OCI-LY1 (cell line): ENCODE results near the gene ZNF480.
"Not testable (repeated sequence)": the region's sequence is repeated elsewhere in the genome, so short reads cannot be mapped to it uniquely, and the experiment has no call there.

ENCODE experiments used
- EZH2 ChIP-seq: fragments of 200-600 bp; sonication (generic), shearing (Covaris generic); IDR thresholded peaks from 2 replicates; pipeline ENCODE4 v1.8.0; 2017; ENCODE audit warnings: borderline replicate concordance, mixed run types, mild to moderate bottlenecking, antibody characterized with exemption, low read length, moderate library complexity, mixed read lengths
- TF ChIP-seq, protein P1 (sequence below): fragments of 200-600 bp; sonication (generic), shearing (Covaris generic); IDR thresholded peaks from 2 replicates; pipeline ENCODE4 v1.5.1; 2017; ENCODE audit warnings: mild to moderate bottlenecking, antibody characterized with exemption, low read length, moderate library complexity, mixed read lengths

DNA sequence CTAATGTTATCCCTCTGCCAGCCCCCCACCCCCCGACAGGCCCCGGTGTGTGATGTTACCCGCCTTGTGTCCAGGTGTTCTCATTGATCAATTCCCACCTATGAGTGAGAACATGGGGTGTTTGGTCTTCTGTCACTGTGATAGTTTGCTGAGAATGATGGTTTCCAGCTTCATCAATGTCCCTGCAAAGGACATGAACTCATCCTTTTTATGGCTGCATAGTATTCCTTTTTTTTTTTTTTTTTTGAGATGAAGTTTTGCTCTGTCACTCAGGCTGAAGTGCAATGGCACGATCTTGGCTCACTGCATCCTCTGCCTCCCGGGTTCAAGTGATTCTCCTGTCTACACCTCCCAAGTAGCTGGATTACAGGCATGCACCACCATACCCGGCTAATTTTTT, 4.0 kb upstream of the ZNF480 start:
- TF ChIP-seq, protein P1, sequence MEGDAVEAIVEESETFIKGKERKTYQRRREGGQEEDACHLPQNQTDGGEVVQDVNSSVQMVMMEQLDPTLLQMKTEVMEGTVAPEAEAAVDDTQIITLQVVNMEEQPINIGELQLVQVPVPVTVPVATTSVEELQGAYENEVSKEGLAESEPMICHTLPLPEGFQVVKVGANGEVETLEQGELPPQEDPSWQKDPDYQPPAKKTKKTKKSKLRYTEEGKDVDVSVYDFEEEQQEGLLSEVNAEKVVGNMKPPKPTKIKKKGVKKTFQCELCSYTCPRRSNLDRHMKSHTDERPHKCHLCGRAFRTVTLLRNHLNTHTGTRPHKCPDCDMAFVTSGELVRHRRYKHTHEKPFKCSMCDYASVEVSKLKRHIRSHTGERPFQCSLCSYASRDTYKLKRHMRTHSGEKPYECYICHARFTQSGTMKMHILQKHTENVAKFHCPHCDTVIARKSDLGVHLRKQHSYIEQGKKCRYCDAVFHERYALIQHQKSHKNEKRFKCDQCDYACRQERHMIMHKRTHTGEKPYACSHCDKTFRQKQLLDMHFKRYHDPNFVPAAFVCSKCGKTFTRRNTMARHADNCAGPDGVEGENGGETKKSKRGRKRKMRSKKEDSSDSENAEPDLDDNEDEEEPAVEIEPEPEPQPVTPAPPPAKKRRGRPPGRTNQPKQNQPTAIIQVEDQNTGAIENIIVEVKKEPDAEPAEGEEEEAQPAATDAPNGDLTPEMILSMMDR = not testable (repeated sequence)
- not testable (repeated sequence) for TF ChIP-seq EZH2
